Heart right ventricle (tissue), 16 donors: Measurements from ENCODE around the gene TCF7L2. TPM values are rescaled to one million over a fixed set of nuclear protein-coding genes. Genes with fewer than 3 reads are reported as not detected.

Source experiments
- ATAC-seq, 8 donors: fragments of 200-7000 bp; cut with Tn5 transposase; one replicate each; pipeline ENCODE4 v1.9.1; 2020; ENCODE audit warnings: mild to moderate bottlenecking in 8 of 8, moderate library complexity in 8 of 8, moderate number of reproducible peaks in 1 of 8
- DNase-seq, 2 donors: peaks; one replicate each; pipeline ENCODE4 v3.0.0-alpha.2; 2020
- H3K27ac ChIP-seq, 10 donors: fragments of 200-600 bp; sonication (generic) in 2 of 10; one replicate each; pipeline versions ENCODE4 v1.5.0 to v1.8.0; 2020 to 2022; ENCODE audit warnings: mild to moderate bottlenecking in 3 of 10
- H3K27me3 ChIP-seq, 7 donors: fragments of 200-600 bp; one replicate each; pipeline ENCODE4 v1.8.0; 2021 to 2022; ENCODE audit warnings: mild to moderate bottlenecking in 2 of 7
- H3K36me3 ChIP-seq, 9 donors: fragments of 200-600 bp; sonication (generic) in 1 of 9; one replicate each; pipeline versions ENCODE4 v1.5.0 to v1.8.0; 2020 to 2022; ENCODE audit warnings: mild to moderate bottlenecking in 2 of 9
- H3K4me1 ChIP-seq, 9 donors: fragments of 200-600 bp; sonication (generic) in 1 of 9; one replicate each; pipeline versions ENCODE4 v1.5.0 to v1.8.0; 2020 to 2022; ENCODE audit warnings: mild to moderate bottlenecking in 4 of 9
- H3K4me3 ChIP-seq, 10 donors: fragments of 200-600 bp; sonication (generic) in 2 of 10; one replicate each; pipeline versions ENCODE4 v1.5.0 to v1.8.0; 2020 to 2022; ENCODE audit warnings: mild to moderate bottlenecking in 7 of 10, moderate library complexity in 2 of 10
- H3K9me3 ChIP-seq, 11 donors: fragments of 200-600 bp in 10 of 11; sonication (generic) in 2 of 11; one replicate each; pipeline versions ENCODE4 v1.5.0 to v1.8.0; 2013 to 2022; ENCODE audit warnings: mild to moderate bottlenecking in 2 of 11, control low read depth in 1 of 11, moderate library complexity in 1 of 11
- WGBS, 2 donors: extraction: QIAGEN DNeasy Blood & Tissue Kit; methylation state at CpG; one replicate each; pipeline ENCODE4 v1.1.7; 2013; ENCODE audit warnings: inconsistent platforms in 1 of 2; 5-methylcytosine and 5-hydroxymethylcytosine counted together
- intact Hi-C, 10 donors: fragments of 100-400 bp; cut with DNase I; formaldehyde crosslinking; loops; one replicate each; pipeline versions ENCODE4 v1.11.1 to v1.14.2; 2022
- polyA plus RNA-seq, 2 donors: library from polyadenylated mRNA; stranded (reverse); fragments of 200-250 nt; gene quantifications; one replicate each; pipeline ENCODE4 v1.2.3, GENCODE V29; 2013
- total RNA-seq, 10 donors: library from RNA; stranded (reverse); fragmentation: NEBNext Ultra II Directional in 3 of 10; extraction: Animal tissue kit (Norgen Biotek cat#: 25700) in 3 of 10; gene quantifications; one replicate each; pipeline versions ENCODE4 v1.2.1 to v1.2.4, GENCODE V29; 2021 to 2023
- TF ChIP-seq, protein P1 (sequence below), 9 donors: fragments of 200-600 bp; sonication (generic) in 2 of 9; IDR thresholded peaks; one replicate each; pipeline versions ENCODE4 v1.5.0 to v1.8.0; 2021 to 2022; ENCODE audit warnings: antibody characterized with exemption in 9 of 9, mild to moderate bottlenecking in 5 of 9, moderate library complexity in 1 of 9
- donor health status: Arrhythmogenic right ventricular cardiomyopathy.
- donor health status: ischemic (EF 13 %, LVEDD 7.1; RV severe dilation, severe dysfunction).
- donor health status: healthy with polysubstance abuse.
- donor health status: DM: no; HTN: yes; CAD: no.
- donor health status: DM: no; HTN: no; CAD: no.
- donor health status: ischemic (EF 25% LVEDD 6.9; RV normal size, moderate dysfunction).
- donor health status: ischemic (EF 25% LVEDD 5.7; RV mildly dilated, moderate dysfunction).
- donor health status: healthy.
- donor health status: DM: yes; HTN: yes; CAD: no.
- donor health status: Ischemic cardiomyopathy.
- donor health status: ischemic (EF 35%, LVEDD 5.7; RV mildly dilated, moderate dysfunction).
- donor health status: nonischemic (EF 11% LVEDD 7.7; RV severe dilation, severe dysfunction).
- donor health status: DM: yes; HTN: yes; CAD: no.
- donor health status: PGD.
- donor health status: ischemic (EF 29% LVEDD 5.4; RV normal size, mild dysfunction).
- donor health status: nonischemic (EF 23%, LVEDD 6.1; RV moderate dilation, normal function).

Gene TCF7L2
- total and polyA plus RNA-seq, 12 donors: 3.6 to 15.8 (median 11.8) TPM

DNA sequence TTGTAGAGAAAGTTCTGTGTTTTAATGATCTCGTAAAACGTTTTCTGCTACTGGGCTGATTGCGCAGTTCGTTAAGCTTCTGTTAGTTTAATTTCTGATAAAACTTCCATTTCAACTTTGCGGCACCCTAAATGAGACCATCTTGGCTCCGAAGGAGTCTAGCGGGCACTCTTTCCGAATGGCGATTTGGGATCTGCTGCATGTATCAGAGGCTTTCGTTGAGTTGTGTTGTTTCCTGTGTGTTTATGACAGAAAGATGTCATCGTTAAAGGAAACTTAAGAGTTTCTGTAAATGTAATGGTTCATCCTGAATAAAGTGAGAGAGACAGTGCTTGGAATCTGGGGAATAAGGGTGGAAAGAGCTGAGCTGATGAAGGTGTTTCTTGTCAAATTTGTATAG, 174.7 kb downstream of the TCF7L2 start:
- Histone ChIP-seq H3K36me3 (no peaks in the 10 kb centered on the region), H3K4me1 (peaks cover 0 to 27% (median 4%) of the 10 kb centered on the region in 9 donors), H3K27ac (peak overlapping the region in 1 of 10 donors; percentile 69), H3K27me3 (peaks cover 0 to 18% (median 0%) of the 10 kb centered on the region in 7 donors), H3K9me3 (no peaks in the 10 kb centered on the region), H3K4me3 (no peak overlapping the region)
- intact Hi-C loops: loop anchor here (5.0 to 10.0 kb wide), 15 partner anchors 37 to 560 kb away; partner anchors contain the start of gene TCF7L2 (in 5 of the 10)
- TF ChIP-seq, protein P1, sequence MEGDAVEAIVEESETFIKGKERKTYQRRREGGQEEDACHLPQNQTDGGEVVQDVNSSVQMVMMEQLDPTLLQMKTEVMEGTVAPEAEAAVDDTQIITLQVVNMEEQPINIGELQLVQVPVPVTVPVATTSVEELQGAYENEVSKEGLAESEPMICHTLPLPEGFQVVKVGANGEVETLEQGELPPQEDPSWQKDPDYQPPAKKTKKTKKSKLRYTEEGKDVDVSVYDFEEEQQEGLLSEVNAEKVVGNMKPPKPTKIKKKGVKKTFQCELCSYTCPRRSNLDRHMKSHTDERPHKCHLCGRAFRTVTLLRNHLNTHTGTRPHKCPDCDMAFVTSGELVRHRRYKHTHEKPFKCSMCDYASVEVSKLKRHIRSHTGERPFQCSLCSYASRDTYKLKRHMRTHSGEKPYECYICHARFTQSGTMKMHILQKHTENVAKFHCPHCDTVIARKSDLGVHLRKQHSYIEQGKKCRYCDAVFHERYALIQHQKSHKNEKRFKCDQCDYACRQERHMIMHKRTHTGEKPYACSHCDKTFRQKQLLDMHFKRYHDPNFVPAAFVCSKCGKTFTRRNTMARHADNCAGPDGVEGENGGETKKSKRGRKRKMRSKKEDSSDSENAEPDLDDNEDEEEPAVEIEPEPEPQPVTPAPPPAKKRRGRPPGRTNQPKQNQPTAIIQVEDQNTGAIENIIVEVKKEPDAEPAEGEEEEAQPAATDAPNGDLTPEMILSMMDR (IDR thresholded peaks at IDR 0.05): no peak
- ATAC-seq (no peak), DNase-seq (no peak)
- WGBS, 2 donors: 90% methylated on average over 11 of the region's 11 CpGs

DNA sequence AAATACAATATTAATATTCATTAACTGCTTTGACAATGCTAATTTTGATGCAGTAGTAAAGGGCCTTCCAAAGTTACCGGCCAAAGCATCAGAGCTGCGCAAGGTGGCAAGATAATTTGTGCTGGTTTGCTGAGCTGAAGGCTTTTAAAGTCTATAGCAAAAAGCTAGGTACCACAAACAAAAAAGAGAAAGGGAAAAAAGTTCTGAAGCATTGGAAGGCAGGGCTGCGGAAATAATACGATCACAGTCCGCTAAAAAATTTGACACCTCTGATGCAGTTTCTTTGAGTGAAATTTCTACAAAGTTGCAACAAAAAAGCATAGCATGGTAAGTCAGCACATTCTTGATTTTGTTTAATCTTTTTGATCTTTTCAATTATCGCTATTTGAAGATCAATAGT, 175.6 kb downstream of the TCF7L2 start:
- intact Hi-C loops: loop anchor here (2.0 to 10.0 kb wide), 15 partner anchors 38 to 561 kb away; partner anchors contain the start of gene TCF7L2 (in 5 of the 10)
- Histone ChIP-seq H3K36me3 (no peaks in the 10 kb centered on the region), H3K27ac (peak overlapping the region in 3 of 10 donors; percentile 26 to 69 (median 42)), H3K4me3 (peak overlapping the region in 2 of 10 donors; percentile 36 to 37), H3K9me3 (no peaks in the 10 kb centered on the region), H3K27me3 (peaks cover 0 to 18% (median 0%) of the 10 kb centered on the region in 7 donors), H3K4me1 (peaks cover 0 to 27% (median 4%) of the 10 kb centered on the region in 9 donors)
- no peak for DNase-seq
- WGBS, 2 donors: 85 to 89% methylated on average over 6 of the region's 6 CpGs
- ATAC-seq: no peak
- TF ChIP-seq, protein P1 (IDR thresholded peaks at IDR 0.05): no peak

DNA sequence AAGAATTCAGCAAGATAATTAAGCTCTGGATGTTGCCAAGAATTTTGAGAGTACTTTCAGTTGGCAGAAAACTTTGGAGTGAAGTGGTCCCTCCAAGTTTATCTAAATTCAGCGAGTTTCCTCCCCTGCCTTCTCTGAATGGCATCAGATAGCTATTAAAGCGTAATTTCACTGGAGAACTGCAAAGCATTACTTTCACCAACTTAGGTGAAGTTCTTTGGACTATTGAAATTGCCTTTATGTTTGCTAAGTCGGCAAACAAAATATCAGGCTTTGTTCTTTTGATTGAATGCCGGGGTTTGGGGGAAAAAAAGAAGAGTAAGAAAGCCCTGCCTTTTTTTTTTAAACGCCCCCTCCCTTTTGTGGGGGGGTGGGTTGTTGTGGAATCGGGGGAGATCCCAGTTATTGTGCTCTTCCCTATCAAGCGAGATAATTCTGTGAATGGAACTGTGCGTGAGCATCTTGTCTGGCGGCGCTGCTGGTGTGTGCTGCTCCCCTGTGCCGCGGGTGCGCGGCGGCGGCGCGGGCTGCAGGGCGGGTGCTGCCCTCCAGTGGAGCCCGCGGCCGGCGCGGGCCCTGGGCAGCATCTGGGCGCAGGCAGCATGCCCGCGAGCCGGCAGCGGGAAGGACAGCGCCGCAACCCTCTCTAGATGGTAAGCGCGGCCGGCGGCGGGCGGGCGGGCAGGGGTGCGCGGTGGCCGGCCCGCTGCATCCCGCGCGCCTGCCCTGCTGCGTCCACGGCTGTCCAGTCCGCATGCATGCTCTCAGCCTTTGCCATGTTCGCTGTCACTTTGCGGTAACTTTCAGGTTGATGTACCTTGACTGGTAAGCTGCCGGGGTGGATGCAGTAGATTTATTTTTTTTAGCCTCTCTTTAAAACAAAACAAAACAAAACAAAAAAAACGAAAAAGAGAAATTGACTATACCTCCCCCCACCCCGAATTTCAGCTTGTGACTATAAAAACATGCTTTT, 176.5 kb downstream of the TCF7L2 start:
- Histone ChIP-seq H3K27ac (peak overlapping the region in 7 of 10 donors; percentile 5 to 69 (median 28)), H3K36me3 (no peaks in the 10 kb centered on the region), H3K4me3 (peak overlapping the region in 8 of 10 donors; percentile 19 to 47 (median 39)), H3K9me3 (no peaks in the 10 kb centered on the region), H3K27me3 (peaks cover 0 to 18% (median 0%) of the 10 kb centered on the region in 7 donors), H3K4me1 (peaks cover 0 to 27% (median 4%) of the 10 kb centered on the region in 9 donors)
- intact Hi-C loops: loop anchor here (2.0 to 10.0 kb wide), 15 partner anchors 39 to 562 kb away; partner anchors contain the start of gene TCF7L2 (in 5 of the 10)
- DNase-seq (peak; percentile 55 to 75), ATAC-seq (peak; percentile 87 to 99 (median 94))
- 7% methylated on average over 43 to 53 of the region's 53 CpGs for WGBS, 2 donors
- TF ChIP-seq, protein P1 (IDR thresholded peaks at IDR 0.05): peak; percentile 54 to 87 (median 75)

DNA sequence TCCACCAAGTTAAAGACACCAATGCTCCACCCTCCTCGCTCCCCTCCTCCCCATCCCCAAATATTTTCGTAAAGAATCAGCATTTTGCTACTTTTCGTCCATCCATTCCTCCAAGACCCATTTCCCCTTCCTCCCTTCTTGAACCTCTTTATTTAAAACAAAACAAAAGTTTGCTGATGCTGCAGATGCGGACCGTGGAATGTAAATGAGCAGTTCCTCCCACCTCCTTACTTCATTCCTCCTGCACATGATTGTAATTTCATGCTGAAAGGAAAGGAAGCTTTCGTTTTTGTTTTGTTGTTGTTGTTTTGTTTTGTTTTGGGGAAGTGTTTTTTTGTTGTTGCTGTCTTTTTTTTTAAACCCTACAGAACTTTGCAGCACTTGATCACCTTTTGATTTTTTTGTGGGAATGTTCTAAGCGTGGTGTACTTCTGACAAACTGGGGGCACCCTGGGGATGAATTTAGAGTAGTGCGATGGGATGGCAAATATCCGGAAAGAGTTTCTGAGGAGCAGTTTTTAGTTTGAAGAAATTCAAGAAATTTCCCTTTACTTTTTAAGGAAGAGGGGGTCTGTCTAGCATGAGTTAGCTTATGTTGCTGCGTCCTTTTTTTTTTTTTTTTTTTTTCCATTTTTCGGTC, 177.3 kb downstream of the TCF7L2 start:
- intact Hi-C loops: loop anchor here (2.0 to 10.0 kb wide), 15 partner anchors 40 to 563 kb away; partner anchors contain the start of gene TCF7L2 (in 5 of the 10)
- H3K4me3 ChIP-seq: peak overlapping the region in 6 of 10 donors; percentile 36 to 47 (median 42)
- no peaks in the 10 kb centered on the region for H3K36me3 ChIP-seq
- peak overlapping the region in 8 of 10 donors; percentile 5 to 69 (median 23) for H3K27ac ChIP-seq
- ATAC-seq (no peak), DNase-seq (no peak)
- peaks cover 0 to 18% (median 0%) of the 10 kb centered on the region in 7 donors for H3K27me3 ChIP-seq
- H3K9me3 ChIP-seq: no peaks in the 10 kb centered on the region
- TF ChIP-seq, protein P1 (IDR thresholded peaks at IDR 0.05): no peak
- H3K4me1 ChIP-seq: peaks cover 0 to 35% (median 4%) of the 10 kb centered on the region in 9 donors
- WGBS, 2 donors: 76 to 77% methylated on average over 11 of the region's 11 CpGs
